DOHH2 (cell line): ENCODE data around the gene TMEM244.

Experiments
- CTCF ChIP-seq: fragments of 200-600 bp; sonication (generic); IDR thresholded peaks from one replicate; pipeline ENCODE4 v1.5.1; 2014; ENCODE audit warnings: antibody characterized with exemption, mild to moderate bottlenecking, low read depth, low read length; ENCODE audit not compliant: poor library complexity, severe bottlenecking
- EZH2phosphoT487 ChIP-seq: fragments of 200-600 bp; sonication (generic); IDR thresholded peaks from 2 replicates; pipeline ENCODE4 v1.6.1; 2017; ENCODE audit warnings: borderline replicate concordance, mild to moderate bottlenecking, antibody characterized with exemption, low read length, moderate library complexity, mixed read lengths

- TF ChIP-seq CTCF = no peak
- no peak for TF ChIP-seq EZH2phosphoT487
These were observed 43.3 kb downstream of the TMEM244 start for GRCh38 chr6:129817821-129818220.
